Neural crest cell (in vitro differentiated cells): ENCODE measurements around the gene RAP1A. TPM values are rescaled to one million over a fixed set of nuclear protein-coding genes. Genes with fewer than 3 reads are reported as not detected.

Source experiments
- DNase-seq: peaks from one replicate; pipeline ENCODE4 v3.0.0; 2021; ENCODE audit warnings: low read depth, mixed read lengths, low spot score
- H3K27ac Mint-ChIP-seq: one replicate; pipeline ENCODE4 v1.8.0; 2021; ENCODE audit warnings: mild to moderate bottlenecking, mixed read lengths; ENCODE audit not compliant: unreplicated experiment
- H3K27me3 Mint-ChIP-seq: 2 replicates; pipeline ENCODE4 v1.8.0; 2021; ENCODE audit warnings: low read depth, mild to moderate bottlenecking, mixed read lengths
- H3K36me3 Mint-ChIP-seq: 2 replicates; pipeline ENCODE4 v1.8.0; 2021; ENCODE audit warnings: low read depth, mild to moderate bottlenecking, mixed read lengths
- H3K4me1 Mint-ChIP-seq: 2 replicates; pipeline ENCODE4 v1.8.0; 2021; ENCODE audit warnings: mixed read lengths
- H3K4me3 Mint-ChIP-seq: one replicate; pipeline ENCODE4 v1.8.0; 2021; ENCODE audit warnings: mild to moderate bottlenecking, mixed read lengths
- H3K9me3 Mint-ChIP-seq: 2 replicates; pipeline ENCODE4 v1.8.0; 2021; ENCODE audit warnings: mixed read lengths
- total RNA-seq: library from RNA; stranded (reverse); gene quantifications from 2 replicates; pipeline ENCODE4 v1.2.1, GENCODE V29; 2021
- TF ChIP-seq, protein P1 (sequence below): fragments of 200-600 bp; sonication (generic); conservative IDR thresholded peaks from 2 replicates; pipeline ENCODE4 v1.5.0; 2021; ENCODE audit warnings: antibody characterized with exemption, mild to moderate bottlenecking

RAP1A gene
- total RNA-seq, 1 donor from 2014 or later = 32.5 TPM

DNA sequence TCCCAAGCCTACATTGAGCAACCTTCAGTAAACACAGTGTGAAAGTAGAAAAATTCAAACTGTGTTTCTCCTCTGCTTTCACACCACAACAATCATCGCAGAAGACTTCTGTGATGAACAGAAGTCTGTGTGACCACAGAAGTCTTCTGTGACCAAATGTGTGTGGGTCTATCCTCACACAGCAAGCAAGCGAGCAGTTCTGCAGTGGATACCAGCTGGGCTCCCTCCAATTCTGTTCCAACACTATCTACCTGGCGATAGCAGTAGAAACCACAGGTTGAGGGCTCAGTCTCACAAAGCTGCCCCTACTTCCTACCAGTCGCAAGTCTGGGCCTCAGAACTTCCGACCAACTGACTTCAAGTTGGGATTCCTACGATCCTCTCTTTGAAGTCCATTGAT, 21.0 kb upstream of the RAP1A start:
- no peak for DNase-seq
- Mint-ChIP-seq H3K36me3 (no peaks in the 10 kb centered on the region), H3K4me3 (no peak overlapping the region), H3K4me1 (peaks cover 10% of the 10 kb centered on the region), H3K27me3 (peaks cover 4% of the 10 kb centered on the region), H3K27ac (no peak overlapping the region), H3K9me3 (no peaks in the 10 kb centered on the region)
- TF ChIP-seq, protein P1, sequence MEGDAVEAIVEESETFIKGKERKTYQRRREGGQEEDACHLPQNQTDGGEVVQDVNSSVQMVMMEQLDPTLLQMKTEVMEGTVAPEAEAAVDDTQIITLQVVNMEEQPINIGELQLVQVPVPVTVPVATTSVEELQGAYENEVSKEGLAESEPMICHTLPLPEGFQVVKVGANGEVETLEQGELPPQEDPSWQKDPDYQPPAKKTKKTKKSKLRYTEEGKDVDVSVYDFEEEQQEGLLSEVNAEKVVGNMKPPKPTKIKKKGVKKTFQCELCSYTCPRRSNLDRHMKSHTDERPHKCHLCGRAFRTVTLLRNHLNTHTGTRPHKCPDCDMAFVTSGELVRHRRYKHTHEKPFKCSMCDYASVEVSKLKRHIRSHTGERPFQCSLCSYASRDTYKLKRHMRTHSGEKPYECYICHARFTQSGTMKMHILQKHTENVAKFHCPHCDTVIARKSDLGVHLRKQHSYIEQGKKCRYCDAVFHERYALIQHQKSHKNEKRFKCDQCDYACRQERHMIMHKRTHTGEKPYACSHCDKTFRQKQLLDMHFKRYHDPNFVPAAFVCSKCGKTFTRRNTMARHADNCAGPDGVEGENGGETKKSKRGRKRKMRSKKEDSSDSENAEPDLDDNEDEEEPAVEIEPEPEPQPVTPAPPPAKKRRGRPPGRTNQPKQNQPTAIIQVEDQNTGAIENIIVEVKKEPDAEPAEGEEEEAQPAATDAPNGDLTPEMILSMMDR = no peak

DNA sequence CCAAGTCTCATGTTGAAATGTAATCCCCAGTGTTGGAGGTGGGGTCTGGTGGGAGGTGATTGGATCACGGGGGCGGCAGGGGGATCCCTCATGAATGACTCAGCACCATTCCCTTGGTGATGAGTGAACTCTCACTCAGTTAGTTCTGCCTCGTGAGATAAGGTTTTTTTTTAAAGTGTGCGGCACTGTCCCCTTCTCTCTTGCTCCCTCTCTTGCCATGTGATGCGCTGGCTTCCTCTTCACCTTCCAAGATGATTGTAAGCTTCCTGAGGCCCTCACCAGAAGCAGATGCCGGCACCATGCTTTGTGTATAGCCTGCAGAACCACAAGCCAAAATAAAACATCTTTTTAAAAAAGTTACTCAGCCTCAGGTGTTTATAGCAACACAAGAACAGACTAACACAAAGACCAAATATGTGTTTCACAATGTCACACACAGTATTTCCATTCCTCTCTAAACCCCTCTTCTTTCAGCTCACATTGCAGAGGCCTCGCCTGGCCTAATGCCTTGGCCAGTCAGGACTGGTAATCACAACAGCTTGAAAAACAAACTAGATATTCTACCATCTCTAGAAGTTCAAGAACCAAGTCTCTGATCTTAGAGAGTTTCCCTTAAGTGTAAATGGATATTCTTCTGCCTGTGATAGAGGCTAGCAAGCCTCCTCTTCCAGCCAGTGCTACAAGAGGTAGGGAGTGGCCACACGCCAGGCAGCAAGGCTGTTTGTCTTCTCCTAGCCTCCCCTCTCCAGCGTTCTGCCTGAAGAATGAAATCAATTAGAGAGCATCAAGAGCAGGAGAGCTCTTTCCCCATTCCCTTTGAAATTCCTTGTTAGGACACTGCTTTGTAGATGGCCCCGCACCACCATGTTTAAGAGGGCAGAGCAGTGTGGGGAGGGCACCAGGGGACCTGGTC, 19.6 kb upstream of the RAP1A start:
- Mint-ChIP-seq H3K4me1 (peaks cover 2% of the 10 kb centered on the region), H3K36me3 (no peaks in the 10 kb centered on the region), H3K9me3 (no peaks in the 10 kb centered on the region), H3K4me3 (no peak overlapping the region), H3K27me3 (peaks cover 4% of the 10 kb centered on the region), H3K27ac (no peak overlapping the region)
- no peak for DNase-seq
- TF ChIP-seq, protein P1 = no peak

DNA sequence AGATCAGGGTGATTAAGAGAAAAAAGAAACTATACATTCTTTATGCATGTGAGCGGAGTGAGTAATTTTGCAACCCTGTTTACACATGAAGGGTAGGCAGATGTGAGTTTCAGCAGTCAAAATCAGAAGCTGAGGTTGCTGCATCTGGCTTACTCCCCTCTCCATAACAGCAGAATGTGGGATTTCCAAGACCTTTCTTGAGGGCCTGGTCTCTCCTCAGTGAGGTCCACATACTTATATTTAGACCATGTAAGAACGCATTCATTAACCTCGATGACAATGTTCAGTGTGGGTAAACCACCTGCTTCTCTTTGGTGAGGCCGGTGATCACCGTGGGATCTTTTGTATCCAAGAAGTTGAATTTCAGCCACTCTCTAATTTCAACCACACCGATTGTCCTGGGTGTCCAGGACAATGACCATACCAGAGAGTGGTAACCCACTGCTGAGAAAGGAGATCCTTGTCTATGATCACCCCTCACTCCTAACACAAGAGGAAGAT, 18.7 kb upstream of the RAP1A start:
- Mint-ChIP-seq H3K36me3 (no peaks in the 10 kb centered on the region), H3K4me1 (peaks cover 4% of the 10 kb centered on the region), H3K27ac (no peak overlapping the region), H3K4me3 (no peak overlapping the region), H3K27me3 (peaks cover 4% of the 10 kb centered on the region), H3K9me3 (no peaks in the 10 kb centered on the region)
- TF ChIP-seq, protein P1 = no peak
- no peak for DNase-seq

DNA sequence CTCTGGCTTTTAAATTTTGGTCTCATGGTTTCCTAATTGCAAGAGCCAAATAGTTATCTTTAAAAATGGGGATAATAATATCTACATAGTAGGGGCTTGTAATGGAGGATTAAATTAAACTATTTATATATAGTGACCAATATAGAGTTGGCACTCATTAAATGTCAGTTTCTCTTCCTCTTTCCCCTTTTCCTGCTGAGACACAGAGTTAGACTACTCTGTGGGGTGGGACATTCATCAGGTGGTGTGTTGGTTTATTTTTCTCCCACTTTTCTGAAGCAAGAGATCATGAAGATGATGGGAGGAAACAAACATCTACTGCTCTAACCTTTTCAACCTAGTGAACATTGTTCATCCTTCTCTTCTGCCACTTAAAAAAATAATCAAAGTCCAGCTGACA, 17.3 kb upstream of the RAP1A start:
- DNase-seq = no peak
- H3K27me3 Mint-ChIP-seq = peaks cover 4% of the 10 kb centered on the region
- no peaks in the 10 kb centered on the region for H3K9me3 Mint-ChIP-seq
- peaks cover 4% of the 10 kb centered on the region for H3K4me1 Mint-ChIP-seq
- H3K4me3 Mint-ChIP-seq = no peak overlapping the region
- TF ChIP-seq, protein P1 = no peak
- H3K27ac Mint-ChIP-seq = no peak overlapping the region
- H3K36me3 Mint-ChIP-seq = peaks cover 2% of the 10 kb centered on the region

- Mint-ChIP-seq H3K36me3 (peaks cover 2% of the 10 kb centered on the region), H3K4me1 (peaks cover 4% of the 10 kb centered on the region), H3K9me3 (no peaks in the 10 kb centered on the region), H3K4me3 (no peak overlapping the region), H3K27ac (no peak overlapping the region), H3K27me3 (peaks cover 4% of the 10 kb centered on the region)
- TF ChIP-seq, protein P1 = no peak
- DNase-seq = no peak
These were observed 16.6 kb upstream of the RAP1A start for GRCh38 chr1:111602974-111603373.
